Measurements from ENCODE around the gene NT5M. TPM values are rescaled to one million over a fixed set of nuclear protein-coding genes. Genes with fewer than 3 reads are reported as not detected.

The NT5M gene
- total RNA-seq, 1 experiment from 2014 or later = 10.2 TPM

DNA sequence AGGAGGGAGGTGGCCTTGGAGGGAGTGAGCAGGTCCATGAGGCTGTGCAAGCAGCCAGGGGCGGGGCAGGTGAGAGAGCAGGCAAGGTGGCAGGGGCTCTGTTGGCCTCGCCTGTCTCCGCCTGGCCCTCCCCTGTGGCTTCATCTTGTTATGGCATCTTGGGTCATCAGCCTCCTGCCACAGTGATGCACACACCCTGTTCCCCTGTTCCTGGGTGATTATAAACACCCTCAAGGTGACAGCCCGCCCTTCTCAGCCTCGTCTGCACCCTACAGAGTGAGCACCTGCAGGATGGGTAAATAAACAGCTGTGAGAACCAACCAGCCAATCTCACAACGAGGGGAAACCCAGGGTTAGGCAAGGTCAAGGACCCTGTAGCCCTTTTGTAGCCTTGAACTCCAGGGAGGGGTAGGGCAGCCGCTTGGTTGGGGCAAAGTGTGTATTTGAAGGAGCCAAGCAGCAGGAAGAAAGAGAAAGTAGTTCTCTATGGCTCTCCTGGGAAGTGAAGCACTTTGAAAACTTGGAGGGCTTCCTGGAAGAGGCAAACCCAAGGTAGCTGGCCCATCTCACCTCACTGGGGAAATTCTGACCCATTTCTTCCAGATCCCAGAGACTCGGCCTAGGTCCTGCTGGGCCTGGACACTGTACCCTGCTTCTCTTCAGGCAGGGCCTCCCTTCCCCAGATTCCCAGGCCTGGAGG lies 60.6 kb downstream of the NT5M start:
- Histone ChIP-seq H3K9me3 (ENCODE audit: control insufficient read depth in 1 of 2, insufficient read depth in 1 of 2, low read depth in 1 of 2, low read length in 2 of 2) (peaks cover 0 to 8% of the 10 kb centered on the region in 2 experiments; a peak in 2 of 4 replicates), H3K4me1 (ENCODE audit: control insufficient read depth in 1 of 2, insufficient read depth in 2 of 2, low read length in 2 of 2) (no peaks in the 10 kb centered on the region), H4K20me1 (ENCODE audit: insufficient read depth) (no peaks in the 10 kb centered on the region), H3K4me2 (ENCODE audit: low read length) (no peak overlapping the region), H3K4me3 (replicated peaks in 1 of 2; ENCODE audit: low read depth in 1 of 2, low read length in 2 of 2) (no peak overlapping the region), H3K79me2 (ENCODE audit: insufficient read depth, low read length) (no peaks in the 10 kb centered on the region), H2AFZ (ENCODE audit: low read depth, low read length, poor library complexity, severe bottlenecking) (no peak overlapping the region), H3K9me2 (ENCODE audit: insufficient read depth) (no peaks in the 10 kb centered on the region), H3K27me3 (ENCODE audit: insufficient read depth, low read length) (no peaks in the 10 kb centered on the region), H3K27ac (ENCODE audit: low read depth, low read length) (no peak overlapping the region), H3K9ac (ENCODE audit: low read length) (no peak overlapping the region), H3K36me3 (ENCODE audit: control insufficient read depth in 1 of 2, insufficient read depth in 2 of 2, low read length in 2 of 2) (no peaks in the 10 kb centered on the region)
- intact Hi-C loops (cut with micrococcal nuclease) = no loop called here
- ChIA-PET POLR2A (no interaction called here), RAD21 (ENCODE audit: low non-redundant PET in 1 of 2, low total read pairs in 2 of 2, uncharacterized antibody in 2 of 2, unreplicated experiment in 2 of 2) (no interaction called here), CTCF (interaction anchor here (1.0 to 1.4 kb wide), 2 partner anchors 24 to 278 kb away, joined by 3 read pairs; no protein-coding TSS in a partner anchor)
- DNase-seq (ENCODE audit: low read depth, low spot score) = no peak
- TF ChIP-seq ZFX (IDR thresholded peaks at IDR 0.05) (no peak), EZH2 (IDR thresholded peaks at IDR 0.05) (no peak), EZH2phosphoT487 (IDR thresholded peaks at IDR 0.05; ENCODE audit: borderline replicate concordance) (no peak), CBX3 (IDR thresholded peaks at IDR 0.05; ENCODE audit: low read depth) (no peak), FOSL1 (IDR thresholded peaks at IDR 0.05; ENCODE audit: low read depth) (no peak), POLR2AphosphoS5 (IDR thresholded peaks at IDR 0.05; ENCODE audit: low read depth, low read length) (no peak), YY1 (IDR thresholded peaks at IDR 0.05; ENCODE audit: extremely low read depth, insufficient replicate concordance, low read depth, low read length) (no peak), POLR2A (IDR thresholded peaks at IDR 0.05; ENCODE audit: borderline replicate concordance, extremely low read depth, insufficient read depth, insufficient read length) (no peak), SP1 (IDR thresholded peaks at IDR 0.05; ENCODE audit: low read depth) (no peak), ELF1 (IDR thresholded peaks at IDR 0.05; ENCODE audit: borderline replicate concordance, low read depth) (no peak), SRF (IDR thresholded peaks at IDR 0.05; ENCODE audit: low read depth) (no peak), EGR1 (IDR thresholded peaks at IDR 0.05; ENCODE audit: low read depth) (no peak)
- TF ChIP-seq, protein P1, sequence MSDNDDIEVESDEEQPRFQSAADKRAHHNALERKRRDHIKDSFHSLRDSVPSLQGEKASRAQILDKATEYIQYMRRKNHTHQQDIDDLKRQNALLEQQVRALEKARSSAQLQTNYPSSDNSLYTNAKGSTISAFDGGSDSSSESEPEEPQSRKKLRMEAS (IDR thresholded peaks at IDR 0.05) = no peak
- TF ChIP-seq, protein P2, sequence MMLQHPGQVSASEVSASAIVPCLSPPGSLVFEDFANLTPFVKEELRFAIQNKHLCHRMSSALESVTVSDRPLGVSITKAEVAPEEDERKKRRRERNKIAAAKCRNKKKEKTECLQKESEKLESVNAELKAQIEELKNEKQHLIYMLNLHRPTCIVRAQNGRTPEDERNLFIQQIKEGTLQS (IDR thresholded peaks at IDR 0.05) = no peak
- TF ChIP-seq, protein P3, sequence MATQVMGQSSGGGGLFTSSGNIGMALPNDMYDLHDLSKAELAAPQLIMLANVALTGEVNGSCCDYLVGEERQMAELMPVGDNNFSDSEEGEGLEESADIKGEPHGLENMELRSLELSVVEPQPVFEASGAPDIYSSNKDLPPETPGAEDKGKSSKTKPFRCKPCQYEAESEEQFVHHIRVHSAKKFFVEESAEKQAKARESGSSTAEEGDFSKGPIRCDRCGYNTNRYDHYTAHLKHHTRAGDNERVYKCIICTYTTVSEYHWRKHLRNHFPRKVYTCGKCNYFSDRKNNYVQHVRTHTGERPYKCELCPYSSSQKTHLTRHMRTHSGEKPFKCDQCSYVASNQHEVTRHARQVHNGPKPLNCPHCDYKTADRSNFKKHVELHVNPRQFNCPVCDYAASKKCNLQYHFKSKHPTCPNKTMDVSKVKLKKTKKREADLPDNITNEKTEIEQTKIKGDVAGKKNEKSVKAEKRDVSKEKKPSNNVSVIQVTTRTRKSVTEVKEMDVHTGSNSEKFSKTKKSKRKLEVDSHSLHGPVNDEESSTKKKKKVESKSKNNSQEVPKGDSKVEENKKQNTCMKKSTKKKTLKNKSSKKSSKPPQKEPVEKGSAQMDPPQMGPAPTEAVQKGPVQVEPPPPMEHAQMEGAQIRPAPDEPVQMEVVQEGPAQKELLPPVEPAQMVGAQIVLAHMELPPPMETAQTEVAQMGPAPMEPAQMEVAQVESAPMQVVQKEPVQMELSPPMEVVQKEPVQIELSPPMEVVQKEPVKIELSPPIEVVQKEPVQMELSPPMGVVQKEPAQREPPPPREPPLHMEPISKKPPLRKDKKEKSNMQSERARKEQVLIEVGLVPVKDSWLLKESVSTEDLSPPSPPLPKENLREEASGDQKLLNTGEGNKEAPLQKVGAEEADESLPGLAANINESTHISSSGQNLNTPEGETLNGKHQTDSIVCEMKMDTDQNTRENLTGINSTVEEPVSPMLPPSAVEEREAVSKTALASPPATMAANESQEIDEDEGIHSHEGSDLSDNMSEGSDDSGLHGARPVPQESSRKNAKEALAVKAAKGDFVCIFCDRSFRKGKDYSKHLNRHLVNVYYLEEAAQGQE (IDR thresholded peaks at IDR 0.05; ENCODE audit: low read depth) = no peak
- no peak; the same call in 1 of the 2 replicates for ATAC-seq
- no TSS peak for BruUV-seq (replicated peaks)
